Stimulated activated CD4-positive, alpha-beta T cell treated with anti-CD3 and anti-CD28 coated beads, Interleukin-1b, Interleukin-23, amount 100 ng/mL, for 1 hour (primary cell): ENCODE results near the gene RNF44.
"Not testable (repeated sequence)": the region's sequence is repeated elsewhere in the genome, so short reads cannot be mapped to it uniquely, and the experiment has no call there.

ENCODE experiments used
- DNase-seq, 2 donors: peaks; one replicate each; pipeline ENCODE4 v3.0.0-alpha.2; 2020; ENCODE audit warnings: low read depth in 2 of 2

The RNF44 gene

DNA sequence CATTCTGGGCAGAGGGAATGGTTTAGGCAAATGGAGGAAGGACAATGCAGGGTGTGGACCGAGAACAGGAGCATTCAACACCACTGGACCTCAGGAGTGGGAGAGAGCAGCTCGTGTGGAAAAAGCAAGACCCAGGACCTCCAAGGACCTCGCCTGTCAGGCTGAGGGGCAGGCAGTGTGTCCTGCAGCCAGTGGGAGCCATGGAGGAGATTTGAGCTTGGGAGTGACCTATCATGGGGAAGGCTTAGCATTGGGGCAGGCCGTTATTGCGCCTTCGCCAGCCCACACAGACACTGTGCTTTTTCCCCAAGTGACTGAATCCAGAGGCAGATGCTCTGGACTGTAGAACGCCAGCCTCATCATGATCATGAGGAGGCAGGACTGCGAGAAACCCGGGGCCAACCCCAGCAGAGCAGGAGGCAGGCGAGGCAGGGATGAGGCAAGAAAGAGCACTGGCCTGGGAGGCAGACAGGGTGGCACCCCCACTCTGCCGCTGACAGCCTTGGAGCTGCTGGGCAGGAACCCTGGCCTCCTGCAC, 15.2 kb upstream of the RNF44 start:
- DNase-seq, result no peak

DNA sequence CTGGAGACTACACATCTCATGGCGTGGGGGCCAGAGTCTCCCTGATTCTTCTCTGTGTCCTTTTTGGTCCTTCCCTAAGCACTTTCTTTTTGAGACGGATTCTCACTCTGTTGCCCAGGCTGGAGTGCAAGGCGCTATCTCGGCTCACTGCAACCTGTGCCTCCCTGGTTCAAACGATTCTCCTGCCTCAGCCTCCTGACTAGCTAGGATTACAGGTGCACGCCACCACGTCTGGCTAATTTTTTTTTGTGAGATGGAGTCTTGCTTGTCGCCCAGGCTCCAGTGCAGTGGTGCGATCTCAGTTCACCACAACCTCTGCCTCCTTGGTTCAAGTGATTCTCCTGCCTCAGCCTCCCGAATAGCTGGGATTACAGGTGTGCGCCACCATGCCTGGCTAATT, 13.7 kb upstream of the RNF44 start:
- DNase-seq, result not testable (repeated sequence)

DNA sequence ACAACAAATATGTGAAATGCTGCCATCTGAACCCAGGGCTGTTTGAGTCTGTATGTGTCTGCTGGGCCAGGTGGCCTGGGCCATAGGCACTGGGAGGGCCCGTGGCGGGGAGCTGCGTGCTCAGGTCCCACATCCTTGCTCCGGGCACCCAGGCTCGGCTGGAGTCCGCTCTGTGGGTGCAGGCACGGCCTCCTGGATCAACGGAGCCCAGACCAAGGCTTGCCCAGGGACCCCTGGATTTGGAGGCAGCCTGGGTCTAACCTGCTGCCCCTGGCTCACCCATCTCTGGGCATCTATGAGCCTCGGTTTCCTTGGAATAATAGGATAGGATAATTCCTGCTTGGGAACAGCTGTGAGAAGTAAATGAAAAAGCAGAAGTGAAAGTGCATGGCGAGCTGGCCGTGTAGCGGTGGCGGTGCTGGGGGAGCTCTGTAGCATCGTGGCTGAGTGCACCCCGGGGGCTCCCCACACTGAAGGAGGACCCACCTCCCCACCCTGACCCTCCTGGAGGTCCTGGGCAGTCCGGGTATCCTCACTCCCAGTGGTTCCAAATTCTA, 13.2 kb upstream of the RNF44 start:
- DNase-seq, result no peak

DNA sequence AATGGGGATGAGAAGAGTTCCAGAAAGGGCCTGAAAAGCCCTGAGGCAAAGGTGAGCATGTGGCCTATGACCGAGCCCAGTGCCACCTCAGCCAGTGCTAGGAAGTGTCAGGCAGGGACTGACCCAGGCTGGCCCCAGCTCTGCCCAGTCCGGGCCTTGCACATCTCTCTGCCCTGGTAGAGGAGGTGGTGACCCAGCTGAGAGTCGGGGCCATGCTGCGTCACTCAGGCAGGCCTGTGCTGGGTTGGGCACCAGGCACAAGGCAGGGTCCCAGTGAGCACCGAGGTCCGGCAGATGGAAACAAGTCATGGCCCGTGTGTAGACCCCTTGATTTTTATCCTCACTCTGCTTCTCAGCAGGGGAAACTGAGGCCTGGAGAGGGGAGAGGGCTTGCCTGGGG, 12.7 kb upstream of the RNF44 start:
- no peak for DNase-seq

DNA sequence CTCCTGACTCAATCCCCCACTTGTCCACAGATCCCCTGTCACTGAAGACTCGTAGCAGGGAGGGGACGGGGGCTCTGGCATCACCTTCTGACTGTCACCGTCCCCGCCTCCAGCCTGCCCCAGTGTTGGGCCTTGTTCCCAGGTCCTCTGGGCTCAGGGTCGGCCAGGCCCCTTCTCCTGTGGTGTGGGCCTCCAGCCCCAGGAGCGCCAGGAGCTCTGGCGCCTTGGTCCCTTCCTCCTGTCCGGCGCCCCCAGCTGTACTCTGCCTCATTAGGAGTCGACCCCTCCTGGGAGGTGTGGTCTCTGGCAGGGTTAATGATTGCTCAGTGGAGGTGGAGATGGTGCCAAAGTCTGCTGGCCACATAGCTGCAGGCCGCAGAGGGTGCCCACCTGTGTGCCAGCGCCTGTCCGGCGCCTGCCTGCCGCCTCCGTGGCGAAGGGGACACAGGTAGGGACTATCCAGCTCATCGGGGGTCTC, 11.8 kb upstream of the RNF44 start, which contains the start of gene CDHR2:
TSS of gene CDHR2 (plus strand) at position 376 of the 478 bp plus-strand sequence. CDS start 16,011 bp downstream, outside the sequence.
- DNase-seq, result no peak

DNA sequence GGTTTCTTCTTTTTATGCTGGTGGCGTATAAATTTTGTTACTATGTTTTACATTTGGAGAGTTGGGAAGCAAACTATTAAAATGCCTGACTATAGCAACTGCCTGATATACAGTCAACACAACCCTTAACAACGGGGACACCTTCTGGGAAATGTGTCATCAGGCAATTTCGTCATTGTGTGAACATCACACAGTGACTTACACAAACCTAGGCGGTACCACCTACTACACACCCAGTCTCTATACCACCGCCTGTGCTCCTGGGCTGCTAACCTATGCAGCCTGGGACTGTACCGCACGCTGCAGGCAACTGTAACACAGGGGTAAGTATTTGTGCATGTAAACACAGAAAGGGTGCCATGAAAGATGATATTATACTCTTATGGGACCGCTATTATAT, 10.6 kb upstream of the RNF44 start:
- no peak for DNase-seq

DNA sequence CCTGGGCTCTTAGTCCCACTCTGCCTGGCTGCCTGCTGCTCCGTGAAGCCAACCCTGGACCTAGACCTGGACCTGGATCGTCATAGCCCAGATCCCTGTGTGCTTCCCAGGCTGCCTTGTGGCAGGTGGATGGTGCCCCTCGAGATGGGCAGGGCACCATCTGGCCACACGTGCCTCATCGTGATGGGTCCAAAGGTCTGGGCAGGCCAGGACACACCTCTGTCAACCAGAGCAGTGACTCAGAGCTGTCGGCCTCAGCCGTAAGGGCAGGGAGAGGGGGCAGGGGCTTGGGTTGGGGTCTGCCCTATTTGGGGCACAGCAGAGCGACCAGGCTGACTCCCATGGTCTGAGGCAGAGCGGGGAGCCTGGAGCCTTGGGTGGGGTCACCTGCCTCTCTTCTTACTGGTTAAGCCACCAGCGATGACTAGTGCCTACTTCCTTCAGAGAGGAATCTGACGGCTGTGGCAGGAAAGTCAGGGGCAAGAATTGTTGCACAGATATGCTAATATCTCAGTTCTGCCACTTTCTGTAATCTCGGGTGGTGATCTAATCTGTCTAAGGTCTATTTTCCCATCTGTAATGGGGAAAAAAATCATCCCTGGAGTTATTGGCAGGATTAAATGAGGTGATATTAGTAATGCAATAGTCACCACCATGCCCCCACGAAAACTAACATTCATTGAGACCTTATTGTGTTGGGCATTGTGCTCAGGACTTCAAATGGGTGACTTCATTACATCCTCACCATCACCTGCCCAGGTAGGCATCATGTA, 8.7 kb upstream of the RNF44 start:
- DNase-seq, result no peak

DNA sequence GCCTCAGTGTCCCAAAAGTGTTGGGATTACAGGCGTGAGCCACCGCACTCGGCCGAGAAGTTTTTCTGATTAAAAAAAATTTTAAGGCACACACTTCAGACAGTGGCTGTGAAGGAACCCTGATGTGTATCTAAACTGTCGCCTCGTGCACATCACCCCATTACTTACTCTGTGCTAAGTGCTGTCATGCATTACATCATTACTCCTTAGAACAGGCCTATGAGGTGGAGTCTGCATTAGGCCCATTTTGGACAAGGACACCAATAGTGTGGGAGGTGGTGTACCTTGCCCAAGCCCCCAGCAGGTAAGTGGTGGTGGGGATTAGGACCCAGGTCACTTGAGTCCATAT, 8.2 kb upstream of the RNF44 start:
- no peak for DNase-seq

DNA sequence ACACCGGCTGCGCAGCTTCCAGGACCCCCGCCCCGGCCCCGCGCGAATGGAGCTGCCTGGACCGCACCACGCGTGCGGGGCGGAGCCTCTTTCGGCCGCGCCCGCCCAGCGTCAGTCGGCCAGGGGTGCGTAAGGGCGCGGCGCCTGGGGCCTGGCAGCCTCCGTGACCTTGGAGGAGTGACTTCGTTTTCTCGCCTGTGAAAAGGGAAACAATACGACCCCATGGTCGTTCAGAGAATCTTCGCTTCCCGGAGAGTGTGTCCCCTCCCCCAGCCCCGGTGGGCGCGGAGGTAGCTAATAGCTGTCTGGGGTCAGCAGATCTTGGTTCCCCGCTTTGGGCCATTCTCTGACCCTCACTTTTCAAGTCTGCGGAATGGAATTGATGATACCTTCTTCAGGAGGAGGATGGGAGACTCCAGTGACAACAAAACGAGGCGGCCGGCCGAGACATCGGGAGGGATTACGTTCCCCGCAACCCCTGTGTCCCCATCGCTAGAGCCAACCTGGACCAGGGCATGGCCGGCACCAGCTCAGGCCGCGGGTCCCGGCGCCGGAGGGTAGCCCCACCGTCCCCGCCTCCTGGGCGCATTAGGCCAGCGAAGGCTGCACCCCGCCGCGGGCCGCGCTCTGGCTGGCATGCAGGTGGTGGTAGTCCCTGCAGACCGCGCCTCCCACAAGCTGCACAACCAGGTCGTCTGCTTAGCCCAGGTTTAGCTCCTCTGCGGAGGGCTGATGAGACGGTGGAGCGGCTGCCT, 6.4 kb upstream of the RNF44 start:
- DNase-seq, result peak in 1 of 2 donors; percentile 50

DNA sequence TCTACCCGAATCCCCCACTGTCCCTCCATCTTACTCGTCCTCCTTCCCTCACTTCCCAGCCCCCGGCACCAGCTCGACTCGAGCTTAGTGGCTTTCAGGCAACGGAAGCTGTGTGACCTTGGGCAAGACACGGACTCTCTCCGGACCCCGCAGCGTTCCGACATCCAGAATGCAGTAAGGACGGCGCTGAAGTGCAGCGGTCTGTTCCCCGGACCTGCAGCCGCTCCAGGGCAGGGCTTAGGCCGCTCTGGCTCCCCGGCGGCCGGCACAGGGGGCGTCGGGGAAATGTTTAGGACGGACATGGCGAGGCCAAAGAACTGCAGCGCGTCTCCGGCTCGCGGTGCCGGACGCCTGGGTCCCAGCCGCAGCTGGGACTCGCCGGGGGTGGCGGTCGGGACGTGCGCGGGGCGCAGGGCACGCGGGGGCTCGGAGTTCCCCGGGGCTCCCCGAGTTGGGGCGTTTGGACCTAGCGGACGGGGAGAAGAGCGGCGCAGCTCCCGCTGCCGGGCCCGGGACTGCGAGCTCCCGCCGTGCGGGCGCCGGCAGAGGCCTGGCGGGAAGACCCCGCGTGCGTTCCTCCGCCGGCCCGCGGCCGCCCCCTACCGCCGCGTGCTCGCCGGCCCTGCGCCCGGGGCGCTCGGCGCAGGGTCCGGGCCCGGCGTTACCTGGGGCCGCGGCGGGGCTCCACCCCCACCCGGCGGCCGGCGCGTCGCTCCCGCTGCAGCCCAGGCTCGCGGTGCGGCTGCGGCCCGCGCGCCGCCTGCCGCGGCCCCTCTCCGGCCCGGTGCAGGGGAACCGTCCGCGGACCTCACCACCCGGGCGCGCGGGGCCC, 5.6 kb upstream of the RNF44 start:
- no peak for DNase-seq

DNA sequence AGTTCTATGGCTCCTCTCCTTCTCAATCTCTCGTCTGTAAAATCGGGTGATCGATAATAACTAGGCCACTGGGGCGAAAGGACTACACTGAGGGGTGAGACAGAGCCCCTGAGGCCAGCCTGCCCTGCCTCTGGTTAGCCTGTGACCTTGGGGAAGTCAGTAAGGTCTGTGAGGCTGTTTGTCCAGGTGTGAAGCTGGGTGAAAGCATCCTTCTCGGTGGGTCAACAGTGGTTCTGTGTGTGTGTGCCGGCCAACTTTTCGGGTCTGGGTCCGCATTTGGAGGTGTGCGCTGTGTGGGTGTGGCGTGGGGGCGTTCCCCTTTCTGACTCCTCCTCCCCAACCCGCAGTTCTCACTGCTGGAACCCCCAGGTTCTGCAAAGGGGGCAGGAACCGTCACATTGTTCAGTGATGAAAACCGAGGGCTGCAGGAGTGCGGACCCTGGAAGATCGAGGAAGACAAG, 5.0 kb upstream of the RNF44 start:
- DNase-seq, result peak in 1 of 2 donors; percentile 53

DNA sequence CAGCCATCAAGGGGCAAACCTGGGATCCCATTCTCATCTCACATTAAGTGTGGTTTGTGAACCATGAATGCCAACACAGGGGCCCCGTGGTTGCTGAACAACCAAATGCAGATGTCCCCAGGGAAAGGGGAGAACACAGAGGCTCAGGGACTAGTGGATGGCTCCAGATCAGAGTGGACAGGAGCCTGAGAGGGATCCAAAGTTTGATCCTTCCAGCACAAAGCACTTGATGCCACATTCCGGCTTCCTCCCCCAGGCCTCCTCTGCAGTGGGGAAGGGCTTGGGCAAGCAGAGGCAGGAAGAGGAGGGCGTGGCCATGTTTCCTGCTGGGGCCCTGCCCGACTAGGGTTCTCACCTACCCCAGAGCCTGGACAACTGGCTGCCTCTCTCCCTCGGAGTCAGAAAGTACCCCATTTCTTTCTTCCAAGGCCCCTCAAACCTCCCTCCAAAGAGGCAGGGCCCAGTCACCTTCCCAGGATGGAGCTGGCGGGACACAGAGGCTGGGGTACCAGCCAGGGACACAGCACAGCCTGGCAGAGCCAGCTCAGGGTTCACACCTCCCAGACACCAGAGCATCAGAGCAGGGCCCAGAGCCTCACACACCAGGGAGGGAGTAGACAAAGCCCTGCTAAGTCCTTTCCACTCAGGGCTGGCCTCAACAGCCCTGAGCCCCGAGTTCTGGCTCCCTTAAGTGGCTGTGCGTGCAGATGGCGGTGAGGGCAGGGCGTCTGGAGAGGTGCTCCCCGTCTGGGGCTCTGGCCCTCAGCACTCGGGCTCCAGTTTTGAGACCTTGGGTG, 4.3 kb upstream of the RNF44 start:
- no peak for DNase-seq

DNA sequence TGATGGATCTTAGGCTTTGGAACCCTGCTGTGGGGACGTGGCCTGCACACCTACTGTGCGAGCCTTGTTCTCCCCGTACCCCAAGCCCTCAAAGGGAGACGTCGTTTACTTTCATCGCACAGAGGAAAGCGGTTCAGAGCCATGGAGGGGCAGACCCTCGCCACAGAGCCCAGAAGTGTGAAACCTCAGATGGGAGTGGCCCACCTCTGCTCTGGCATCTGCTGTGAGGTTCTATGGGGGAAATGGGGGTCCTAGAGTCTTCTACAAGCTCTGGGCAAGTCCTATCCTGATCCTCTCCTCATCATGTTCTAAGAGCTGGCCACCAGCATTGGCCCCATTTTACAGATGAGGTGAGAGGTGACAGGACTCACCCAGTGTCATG, 3.7 kb upstream of the RNF44 start:
- no peak for DNase-seq

DNA sequence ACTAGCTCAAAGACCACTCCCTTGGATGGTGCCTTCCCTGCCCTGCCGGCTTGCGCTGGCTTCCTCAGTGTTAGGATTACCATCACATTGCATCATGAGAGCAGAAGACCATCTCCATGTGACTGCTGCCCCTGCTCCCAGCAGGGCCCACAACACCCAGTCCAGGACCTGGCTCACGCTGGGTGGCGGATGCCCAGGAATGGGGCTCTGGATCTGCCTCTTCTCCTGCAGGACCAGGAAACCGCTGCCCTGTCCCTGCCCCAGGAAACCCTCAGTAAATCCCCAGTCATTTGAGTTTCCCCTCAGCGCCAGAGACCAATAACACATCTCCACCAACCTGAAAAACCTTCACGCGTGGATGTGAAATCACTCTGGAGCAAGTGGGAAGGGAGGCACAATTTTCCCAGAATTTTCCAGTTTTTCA, 3.3 kb upstream of the RNF44 start:
- no peak for DNase-seq

DNA sequence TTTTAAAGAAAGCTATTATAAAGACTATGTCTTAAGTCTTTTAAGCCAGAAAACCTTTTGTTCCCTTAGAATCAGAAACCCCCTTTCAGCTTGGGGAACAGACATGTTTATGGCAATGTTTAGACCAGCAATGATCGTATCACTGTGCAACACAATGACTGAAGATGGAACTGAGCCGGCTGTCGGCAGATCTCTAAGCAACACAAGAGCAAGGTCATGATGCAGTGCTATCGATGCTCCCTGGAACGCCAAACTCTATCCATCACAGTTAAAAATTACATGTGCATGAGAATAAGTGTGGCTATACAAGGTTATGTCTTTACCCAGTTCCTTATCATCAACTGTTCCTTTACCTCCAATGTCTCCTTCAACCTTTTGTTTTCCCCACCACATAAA, 1.8 kb upstream of the RNF44 start:
- DNase-seq, result no peak

DNA sequence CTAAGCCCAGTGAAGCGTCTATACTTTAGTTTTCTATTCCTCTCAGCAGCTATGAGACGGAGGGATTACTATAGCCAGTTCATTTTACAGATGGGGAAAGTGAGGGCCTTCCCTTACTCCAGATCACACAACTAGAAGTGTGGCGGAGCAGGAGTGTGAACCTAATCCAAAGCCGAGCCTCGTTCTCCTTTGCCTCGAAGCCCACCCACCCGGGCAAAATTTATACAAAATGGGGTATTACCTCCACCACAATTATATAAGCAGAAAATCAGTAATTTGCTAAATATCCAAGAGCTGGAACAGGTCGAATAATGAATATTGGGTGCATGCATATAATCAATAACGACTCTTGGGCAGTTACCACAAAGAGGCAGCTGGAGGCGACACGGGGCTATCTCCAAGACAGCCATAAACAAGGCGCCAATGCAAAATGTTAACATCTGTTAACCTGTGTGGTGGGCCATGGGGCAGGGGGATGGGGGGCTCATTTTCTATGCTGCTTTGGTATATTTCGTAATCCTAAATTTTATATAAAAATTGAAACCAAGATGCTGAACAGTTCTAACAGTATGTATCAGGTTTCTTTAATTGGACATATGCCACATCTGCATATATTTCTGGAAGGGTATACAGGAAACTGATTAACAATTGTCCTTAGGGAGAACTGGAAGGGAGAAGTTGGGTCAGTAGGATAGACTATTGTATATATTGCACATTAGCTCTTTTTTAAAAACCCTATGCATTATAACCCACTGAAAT, 1.2 kb upstream of the RNF44 start:
- DNase-seq, result no peak

DNA sequence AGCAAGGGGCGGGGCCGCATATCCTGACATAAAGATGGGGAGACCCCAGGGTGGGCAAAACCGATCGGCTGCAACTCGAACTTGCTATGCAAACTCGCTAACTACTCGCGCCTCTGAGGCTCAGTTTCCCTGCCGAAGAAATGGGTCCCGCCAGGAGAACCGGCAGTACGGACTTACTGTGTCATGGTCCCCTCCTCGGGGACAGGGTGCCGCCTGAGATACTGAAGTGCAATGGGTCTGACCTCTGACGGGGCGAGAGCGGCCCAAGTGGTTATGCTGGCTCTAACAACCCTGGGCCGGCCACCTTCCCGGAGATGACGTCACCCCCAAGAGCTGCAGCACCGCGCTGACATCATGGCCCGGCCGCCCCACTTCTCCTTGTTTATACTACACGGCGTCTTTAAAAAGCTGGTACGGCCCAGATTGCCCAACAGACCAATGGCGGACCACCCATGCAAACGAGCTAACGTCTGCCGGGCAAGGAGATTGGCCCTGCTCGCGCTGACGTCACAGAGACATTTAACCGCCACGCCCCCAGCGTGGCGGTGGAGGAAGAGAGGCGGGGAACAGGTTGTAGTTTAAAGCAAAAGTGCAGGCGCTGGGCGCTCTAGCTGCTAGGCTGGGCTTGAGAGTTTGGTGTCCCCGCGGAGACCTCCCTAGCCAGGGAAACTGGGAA, 490 bp upstream of the RNF44 start:
- DNase-seq, result peak; percentile 81 to 95

DNA sequence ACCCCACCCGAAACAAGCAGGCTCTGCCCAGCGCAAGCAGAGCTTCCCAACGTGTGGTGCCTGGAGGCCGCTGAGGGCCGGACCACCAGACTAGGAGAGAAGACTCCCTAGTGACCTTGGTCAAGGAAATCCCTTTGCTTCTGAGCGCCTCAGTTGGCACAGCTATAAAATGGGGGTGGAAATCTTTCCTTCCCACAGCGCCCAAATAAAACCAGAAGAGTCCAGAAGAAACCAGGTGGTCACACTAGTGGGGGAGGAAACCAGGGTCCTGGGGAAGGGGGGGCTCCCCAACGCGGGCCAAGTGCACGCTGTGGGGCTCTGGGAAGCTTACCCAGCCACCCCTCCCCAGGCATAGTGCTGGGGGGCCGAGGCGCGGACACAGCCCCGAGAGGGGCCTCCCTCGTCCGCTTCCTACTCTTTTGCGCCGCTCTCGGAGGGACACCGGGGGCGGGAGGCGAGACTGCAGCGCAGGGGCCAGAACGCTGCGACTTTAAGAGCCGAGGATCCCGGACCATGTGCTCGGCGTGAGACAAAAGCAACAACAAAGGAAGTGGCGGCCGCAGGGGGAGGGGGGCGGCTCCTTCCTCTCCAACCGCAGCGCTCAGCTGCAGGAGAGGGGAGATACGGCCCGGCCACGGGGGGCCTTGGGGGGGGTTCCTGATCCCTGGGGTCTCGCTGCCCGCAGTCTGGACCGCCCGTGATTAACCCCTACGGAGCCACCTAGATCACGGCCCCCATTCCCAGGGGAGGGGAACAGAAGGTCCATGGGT, 885 bp downstream of the RNF44 start:
- peak in 1 of 2 donors; percentile 46 for DNase-seq
